ENCODE measurements around the gene CCDC57.

Gene CCDC57

DNA sequence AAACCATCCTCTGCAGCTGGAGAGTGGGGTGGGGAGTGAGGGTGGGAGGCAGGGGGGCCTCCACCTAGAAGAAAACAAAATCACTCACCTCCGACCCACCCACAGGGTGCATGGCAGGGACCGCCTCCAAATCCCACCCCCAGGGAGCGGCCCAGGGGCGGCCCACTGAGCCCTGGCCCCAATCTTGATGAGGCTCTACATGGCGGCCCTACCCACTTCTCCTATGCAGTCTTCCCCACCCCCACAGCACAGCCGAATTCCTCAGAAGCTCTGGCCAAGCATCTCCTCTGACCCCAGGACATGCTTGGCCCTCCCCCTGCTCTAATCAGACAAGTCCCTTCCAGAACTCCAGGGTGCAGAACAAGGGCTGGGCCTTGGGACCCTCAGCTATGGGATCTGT is 96.4 kb downstream of the CCDC57 start:
- no peak overlapping the region for H2AFZ ChIP-seq (ENCODE audit: low read depth, low read length)
- H3K36me3 ChIP-seq (replicated peaks; ENCODE audit: low read depth, low read length) = no peaks in the 10 kb centered on the region
- no peaks in the 10 kb centered on the region for H3K79me2 ChIP-seq (ENCODE audit: low read length)

GRCh38 chr17:82114872-82115271 is 97.8 kb downstream of the CCDC57 start:
- H3K36me3 ChIP-seq (replicated peaks; ENCODE audit: low read depth, low read length) = no peaks in the 10 kb centered on the region
- H3K27ac ChIP-seq (ENCODE audit: low read length) = no peak overlapping the region
- H3K4me2 ChIP-seq (ENCODE audit: low read length) = no peak overlapping the region
- no peak overlapping the region for H3K4me3 ChIP-seq (ENCODE audit: low read length)
- TF ChIP-seq CTCF (IDR thresholded peaks at IDR 0.05; ENCODE audit: low read depth, low read length) (no peak), EZH2phosphoT487 (IDR thresholded peaks at IDR 0.05; ENCODE audit: low read depth) (no peak)
- no peak overlapping the region for H3K9ac ChIP-seq (ENCODE audit: low read length)
- no peaks in the 10 kb centered on the region for H3K9me3 ChIP-seq (ENCODE audit: insufficient read depth, low read length)
- H4K20me1 ChIP-seq (ENCODE audit: insufficient read depth, low read length) = no peaks in the 10 kb centered on the region
- H3K79me2 ChIP-seq (ENCODE audit: low read length) = no peaks in the 10 kb centered on the region
- no peaks in the 10 kb centered on the region for H3K4me1 ChIP-seq (ENCODE audit: low read length)
- H2AFZ ChIP-seq (ENCODE audit: low read depth, low read length) = no peak overlapping the region
- no peaks in the 10 kb centered on the region for H3K27me3 ChIP-seq (ENCODE audit: low read depth, low read length)

More for the DNA sequence above, 96.4 kb downstream of the CCDC57 start:
- Histone ChIP-seq H3K27me3 (ENCODE audit: low read depth, low read length) (no peaks in the 10 kb centered on the region), H4K20me1 (ENCODE audit: insufficient read depth, low read length) (no peaks in the 10 kb centered on the region), H3K4me2 (ENCODE audit: low read length) (no peak overlapping the region), H3K4me3 (ENCODE audit: low read length) (no peak overlapping the region), H3K4me1 (ENCODE audit: low read length) (no peaks in the 10 kb centered on the region), H3K27ac (ENCODE audit: low read length) (no peak overlapping the region), H3K9me3 (ENCODE audit: insufficient read depth, low read length) (no peaks in the 10 kb centered on the region), H3K9ac (ENCODE audit: low read length) (no peak overlapping the region)
- TF ChIP-seq CTCF (IDR thresholded peaks at IDR 0.05; ENCODE audit: low read depth, low read length) = no peak
- no peak for TF ChIP-seq EZH2phosphoT487 (IDR thresholded peaks at IDR 0.05; ENCODE audit: low read depth)

DNA sequence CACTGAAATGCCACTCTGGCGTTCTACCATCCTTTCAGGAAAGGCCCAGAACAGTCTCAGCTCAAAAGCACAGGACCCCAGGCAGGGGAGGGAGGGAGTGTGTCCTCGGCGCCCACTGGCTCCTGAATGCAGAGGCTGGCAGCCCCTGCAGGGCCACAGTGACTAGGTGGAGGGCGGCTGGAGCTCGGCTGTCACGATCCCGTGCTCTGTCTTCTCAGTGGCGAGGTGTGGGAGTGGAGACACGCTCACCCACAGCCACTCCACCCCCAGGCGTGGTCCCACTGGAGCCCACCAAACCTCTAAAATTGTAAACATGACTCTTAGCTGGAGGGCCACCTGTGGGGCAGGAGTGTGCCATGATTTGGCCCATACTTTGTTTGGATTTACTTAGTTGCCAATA is 98.2 kb downstream of the CCDC57 start:
- H3K4me2 ChIP-seq (ENCODE audit: low read length) = no peak overlapping the region
- no peaks in the 10 kb centered on the region for H3K4me1 ChIP-seq (ENCODE audit: low read length)
- no peak overlapping the region for H3K4me3 ChIP-seq (ENCODE audit: low read length)
- no peaks in the 10 kb centered on the region for H3K9me3 ChIP-seq (ENCODE audit: insufficient read depth, low read length)
- no peaks in the 10 kb centered on the region for H3K79me2 ChIP-seq (ENCODE audit: low read length)
- H4K20me1 ChIP-seq (ENCODE audit: insufficient read depth, low read length) = no peaks in the 10 kb centered on the region
- H3K27me3 ChIP-seq (ENCODE audit: low read depth, low read length) = no peaks in the 10 kb centered on the region
- TF ChIP-seq CTCF (IDR thresholded peaks at IDR 0.05; ENCODE audit: low read depth, low read length) (no peak), EZH2phosphoT487 (IDR thresholded peaks at IDR 0.05; ENCODE audit: low read depth) (no peak)
- no peak overlapping the region for H3K27ac ChIP-seq (ENCODE audit: low read length)
- H2AFZ ChIP-seq (ENCODE audit: low read depth, low read length) = no peak overlapping the region
- H3K9ac ChIP-seq (ENCODE audit: low read length) = no peak overlapping the region
- H3K36me3 ChIP-seq (replicated peaks; ENCODE audit: low read depth, low read length) = no peaks in the 10 kb centered on the region

- Histone ChIP-seq H2AFZ (ENCODE audit: low read depth, low read length) (no peak overlapping the region), H3K4me3 (ENCODE audit: low read length) (no peak overlapping the region), H4K20me1 (ENCODE audit: insufficient read depth, low read length) (no peaks in the 10 kb centered on the region), H3K27ac (ENCODE audit: low read length) (no peak overlapping the region), H3K36me3 (replicated peaks; ENCODE audit: low read depth, low read length) (no peaks in the 10 kb centered on the region), H3K4me1 (ENCODE audit: low read length) (no peaks in the 10 kb centered on the region), H3K27me3 (ENCODE audit: low read depth, low read length) (no peaks in the 10 kb centered on the region), H3K9me3 (ENCODE audit: insufficient read depth, low read length) (no peaks in the 10 kb centered on the region), H3K9ac (ENCODE audit: low read length) (no peak overlapping the region), H3K79me2 (ENCODE audit: low read length) (no peaks in the 10 kb centered on the region), H3K4me2 (ENCODE audit: low read length) (no peak overlapping the region)
- TF ChIP-seq EZH2phosphoT487 (IDR thresholded peaks at IDR 0.05; ENCODE audit: low read depth) (no peak), CTCF (IDR thresholded peaks at IDR 0.05; ENCODE audit: low read depth, low read length) (no peak)
These were observed 98.7 kb downstream of the CCDC57 start for GRCh38 chr17:82113941-82114340.

All from OCI-LY3 (cell line).